GM18526 (cell line): ENCODE data around the gene TBCA.

Source experiments
- POLR2A ChIP-seq: IDR thresholded peaks from 3 replicates; pipeline ENCODE4 v1.6.1; 2011; ENCODE audit not compliant: insufficient read length; ENCODE audit errors: extremely low read depth

TBCA gene

DNA sequence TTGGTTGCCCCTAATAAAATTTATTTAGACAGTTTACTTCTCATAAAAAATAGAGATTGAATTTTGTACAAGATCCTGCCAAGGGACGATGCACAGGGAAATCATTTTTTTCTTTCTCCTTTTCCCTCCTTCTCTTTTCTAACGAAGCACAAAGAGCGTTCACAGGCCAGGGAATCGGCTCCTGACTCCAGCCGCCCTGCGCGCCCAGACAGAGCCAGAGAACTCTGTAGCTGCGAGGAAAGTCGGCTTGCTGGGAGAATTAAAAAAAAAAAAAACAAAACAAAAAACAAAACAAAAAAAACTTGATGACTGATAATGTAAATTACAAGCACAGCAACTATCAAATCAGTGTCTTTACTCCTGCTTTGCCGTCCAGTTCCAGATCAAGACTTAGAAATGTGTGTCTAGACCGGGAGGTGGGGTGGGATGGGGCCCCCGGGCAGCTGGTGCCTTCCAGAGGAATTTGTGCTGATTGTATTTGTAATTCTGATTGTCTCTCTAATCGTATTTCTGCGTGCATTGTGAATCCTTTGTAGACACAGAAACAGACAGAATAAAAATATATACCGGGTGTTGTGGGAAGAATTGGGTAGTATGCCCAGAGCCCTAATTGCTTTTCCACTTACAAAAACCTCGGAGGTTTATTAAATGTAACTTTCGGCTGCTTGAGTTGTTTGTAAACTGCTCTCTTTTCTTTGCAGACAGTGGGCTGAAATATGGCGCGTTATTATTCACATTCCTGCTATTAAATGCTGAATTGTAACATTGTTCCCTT is 134.0 kb downstream of the TBCA start:
- no peak for TF ChIP-seq POLR2A

DNA sequence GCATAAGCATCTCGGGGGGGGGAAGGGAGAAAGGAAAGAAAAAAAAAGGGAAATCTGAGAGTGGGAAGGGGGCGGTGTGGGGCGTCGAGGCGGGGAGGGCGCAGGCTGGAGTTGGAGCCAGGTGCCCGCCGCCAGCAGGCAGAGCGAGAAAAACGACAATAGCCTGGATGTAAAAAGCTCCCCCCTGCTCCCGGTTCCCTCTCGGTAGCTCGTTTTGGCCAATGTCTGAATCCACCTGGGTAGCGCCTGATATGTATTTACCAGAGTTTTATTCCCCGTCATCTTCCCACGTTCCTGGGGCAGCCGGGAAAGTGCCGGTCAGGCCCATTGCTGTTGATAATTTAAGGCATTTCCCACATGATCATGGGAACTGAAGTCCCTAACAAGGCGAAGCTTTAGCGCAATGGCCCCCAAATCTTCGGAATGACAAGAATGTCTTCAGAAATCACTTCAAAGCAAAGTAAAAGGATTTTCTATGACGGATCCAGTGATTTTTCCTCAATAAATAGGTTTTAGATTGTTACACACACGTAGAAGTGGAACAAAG is 134.7 kb downstream of the TBCA start:
- no peak for TF ChIP-seq POLR2A
